H1 (cell line): ENCODE measurements around the gene FBXL5. TPM values are rescaled to one million over a fixed set of nuclear protein-coding genes. Genes with fewer than 3 reads are reported as not detected.

ENCODE experiments used
- CTCF ChIA-PET: fragments of 300-600 bp; sonication (Branson Sonifier 250); formaldehyde crosslinking; loops from one replicate; lab custom pipeline; 2021; ENCODE audit not compliant: partially characterized antibody; lab: Charles Lee
- POLR2A ChIA-PET: fragments of 300-600 bp; sonication (Branson Sonifier 250); formaldehyde crosslinking; loops from one replicate; lab custom pipeline; 2021; ENCODE audit warnings: inconsistent platforms; ENCODE audit not compliant: partially characterized antibody; lab: Charles Lee
- DNase-seq, 2 experiments: peaks; one replicate each; pipeline versions ENCODE4 v3.0.0 to v3.0.0-alpha.2; 2010 to 2022; ENCODE audit warnings: low spot score in 2 of 2, low read depth in 1 of 2, mixed read lengths in 1 of 2
- FAIRE-seq: peaks from 2 replicates; lab custom pipeline; 2011; peaks lifted over from hg19 to GRCh38; lab: Jason Lieb, UNC
- H2AFZ ChIP-seq: 2 replicates; pipeline ENCODE4 v1.8.1; 2012; ENCODE audit warnings: low read length, inconsistent platforms
- H2AK5ac ChIP-seq: 2 replicates; pipeline ENCODE4 v1.6.1; 2013; ENCODE audit warnings: low read depth, low read length
- H2BK120ac ChIP-seq: replicated peaks from 2 replicates; pipeline ENCODE3; 2013; ENCODE audit warnings: low read depth, low read length, inconsistent platforms
- H2BK12ac ChIP-seq: 2 replicates; pipeline ENCODE4 v1.6.1; 2013; ENCODE audit warnings: low read depth, low read length
- H2BK15ac ChIP-seq: 2 replicates; pipeline ENCODE4 v1.6.1; 2013; ENCODE audit warnings: low read length
- H2BK20ac ChIP-seq: 2 replicates; pipeline ENCODE4 v1.6.1; 2013; ENCODE audit warnings: low read length
- H2BK5ac ChIP-seq: 2 replicates; pipeline ENCODE4 v1.6.1; 2013; ENCODE audit warnings: low read depth, low read length
- H3K14ac ChIP-seq: 2 replicates; pipeline ENCODE4 v1.6.1; 2013; ENCODE audit warnings: inconsistent platforms; ENCODE audit not compliant: insufficient read length
- H3K18ac ChIP-seq: 2 replicates; pipeline ENCODE4 v1.6.1; 2013; ENCODE audit warnings: low read length; ENCODE audit errors: extremely low read depth
- H3K23ac ChIP-seq: 2 replicates; pipeline ENCODE4 v1.6.1; 2013; ENCODE audit warnings: inconsistent platforms; ENCODE audit not compliant: insufficient read length
- H3K23me2 ChIP-seq: 2 replicates; pipeline ENCODE4 v1.6.1; 2013; ENCODE audit warnings: low read depth, low read length
- H3K27ac ChIP-seq: 2 replicates; pipeline ENCODE4 v1.6.1; 2011; ENCODE audit warnings: low read depth, low read length, inconsistent platforms
- H3K27me3 ChIP-seq, 4 experiments: replicated peaks in 1 of 4; 1 replicate in 1 of 4; 2 replicates in 3 of 4; pipeline versions ENCODE4 v1.6.1 to v1.8.1; 2011 to 2013; ENCODE audit warnings: low read length in 3 of 4, mild to moderate bottlenecking in 3 of 4, inconsistent platforms in 2 of 4, mixed read lengths in 2 of 4, moderate library complexity in 1 of 4; ENCODE audit not compliant: control insufficient read depth in 3 of 4, insufficient read depth in 3 of 4; ENCODE audit errors: extremely low read depth in 1 of 4
- H3K36me3 ChIP-seq, 4 experiments: 2 replicates each; pipeline versions ENCODE4 v1.6.1 to v1.8.1; 2011 to 2013; ENCODE audit warnings: mild to moderate bottlenecking in 4 of 4, low read length in 3 of 4, moderate library complexity in 2 of 4, control low read depth in 1 of 4, inconsistent platforms in 1 of 4; ENCODE audit not compliant: insufficient read depth in 4 of 4, control insufficient read depth in 2 of 4
- H3K4ac ChIP-seq: replicated peaks from 2 replicates; pipeline ENCODE3; 2013; ENCODE audit warnings: low read length, low read depth, mixed read lengths, inconsistent platforms; ENCODE audit not compliant: insufficient read length
- H3K4me1 ChIP-seq, 4 experiments: replicated peaks in 1 of 4; 1 replicate in 1 of 4; 2 replicates in 3 of 4; pipeline versions ENCODE4 v1.6.1 to v1.8.1; 2011 to 2013; ENCODE audit warnings: low read length in 3 of 4, inconsistent platforms in 2 of 4, mixed read lengths in 1 of 4; ENCODE audit not compliant: insufficient read depth in 4 of 4, control insufficient read depth in 3 of 4
- H3K4me2 ChIP-seq, 2 experiments: 2 replicates each; pipeline versions ENCODE4 v1.6.1 to v1.8.1; 2011 to 2013; ENCODE audit warnings: low read depth in 2 of 2, low read length in 2 of 2, control low read depth in 1 of 2, inconsistent platforms in 1 of 2, mild to moderate bottlenecking in 1 of 2; ENCODE audit not compliant: insufficient read depth in 1 of 2
- H3K4me3 ChIP-seq, 4 experiments: fragments of 200-600, 300-600 bp in 1 of 4; sonication (generic), shearing (Covaris generic), sonication (Bioruptor Twin) in 1 of 4; 2 replicates each; pipeline versions ENCODE4 v1.5.1 to v1.8.1; 2011 to 2016; ENCODE audit warnings: low read length in 4 of 4, low read depth in 3 of 4, control low read depth in 2 of 4, inconsistent platforms in 2 of 4, mild to moderate bottlenecking in 2 of 4, mixed read lengths in 1 of 4, moderate library complexity in 1 of 4; ENCODE audit not compliant: insufficient read depth in 2 of 4; ENCODE audit errors: extremely low read depth in 1 of 4
- H3K56ac ChIP-seq: replicated peaks from 2 replicates; pipeline ENCODE3; 2013; ENCODE audit warnings: low read depth, mild to moderate bottlenecking, mixed read lengths, low read length, inconsistent platforms; ENCODE audit not compliant: insufficient read length
- H3K79me1 ChIP-seq: 2 replicates; pipeline ENCODE4 v1.6.1; 2013; ENCODE audit warnings: low read depth, low read length, control low read depth
- H3K79me2 ChIP-seq, 2 experiments: 2 replicates each; pipeline versions ENCODE4 v1.6.1 to v1.8.1; 2012 to 2013; ENCODE audit warnings: low read length in 2 of 2, mild to moderate bottlenecking in 2 of 2, inconsistent platforms in 1 of 2; ENCODE audit not compliant: insufficient read depth in 2 of 2, control insufficient read depth in 1 of 2
- H3K9ac ChIP-seq, 4 experiments: replicated peaks in 1 of 4; 1 replicate in 1 of 4; 2 replicates in 3 of 4; pipeline versions ENCODE4 v1.6.1 to v1.8.1; 2011 to 2013; ENCODE audit warnings: low read depth in 3 of 4, low read length in 3 of 4, control low read depth in 2 of 4, mild to moderate bottlenecking in 2 of 4, moderate library complexity in 2 of 4, inconsistent platforms in 1 of 4; ENCODE audit errors: extremely low read depth in 1 of 4
- H3K9me3 ChIP-seq, 2 experiments: 2 replicates each; pipeline versions ENCODE4 v1.6.1 to v1.8.1; 2012 to 2013; ENCODE audit warnings: mild to moderate bottlenecking in 2 of 2, moderate library complexity in 2 of 2, control low read depth in 1 of 2, inconsistent platforms in 1 of 2, low read depth in 1 of 2, low read length in 1 of 2, mixed read lengths in 1 of 2; ENCODE audit not compliant: insufficient read depth in 2 of 2
- H4K20me1 ChIP-seq, 2 experiments: replicated peaks in 1 of 2; 2 replicates each; pipeline versions ENCODE3 to v1.8.1; 2011 to 2013; ENCODE audit warnings: inconsistent platforms in 2 of 2, low read length in 2 of 2, mild to moderate bottlenecking in 1 of 2; ENCODE audit not compliant: insufficient read depth in 2 of 2, control insufficient read depth in 1 of 2
- H4K5ac ChIP-seq: 2 replicates; pipeline ENCODE4 v1.6.1; 2013; ENCODE audit warnings: low read length, low read depth, mixed read lengths, inconsistent platforms; ENCODE audit not compliant: insufficient read length
- H4K8ac ChIP-seq: 2 replicates; pipeline ENCODE4 v1.8.0; 2013; ENCODE audit warnings: mild to moderate bottlenecking, moderate library complexity, low read length, inconsistent platforms; ENCODE audit not compliant: insufficient read depth; ENCODE audit errors: extremely low read depth
- H4K91ac ChIP-seq: replicated peaks from 2 replicates; pipeline ENCODE3; 2013; ENCODE audit warnings: low read length, mixed read lengths, inconsistent platforms; ENCODE audit not compliant: insufficient read length
- BACH1 ChIP-seq: IDR thresholded peaks from 2 replicates; pipeline ENCODE4 v1.6.1; 2012; ENCODE audit warnings: low read length, improper control_type of control experiment
- SP2 ChIP-seq: IDR thresholded peaks from 2 replicates; pipeline ENCODE4 v1.6.1; 2012; ENCODE audit warnings: mild to moderate bottlenecking, low read length, inconsistent platforms
- SP4 ChIP-seq: IDR thresholded peaks from 2 replicates; pipeline ENCODE4 v1.6.1; 2012; ENCODE audit warnings: low read length, inconsistent platforms
- SRF ChIP-seq: IDR thresholded peaks from 2 replicates; pipeline ENCODE4 v1.6.1; 2011; ENCODE audit warnings: mild to moderate bottlenecking, low read depth, low read length, moderate library complexity
- WGBS, 2 experiments: shearing (Covaris generic) in 1 of 2; methylation state at CpG; one replicate each; pipeline versions ENCODE4 v1.1.6 to v1.1.7; 2013 to 2015; ENCODE audit warnings: low lambda C conversion rate in 2 of 2, mixed read lengths in 2 of 2, inconsistent platforms in 1 of 2, low coverage in 1 of 2, missing lambda C conversion rate in 1 of 2; ENCODE audit not compliant: insufficient replicate concordance in 2 of 2, insufficient coverage in 1 of 2, insufficient read length in 1 of 2; ENCODE audit errors: extremely low coverage in 1 of 2, missing lambda C conversion rate in 1 of 2; 5-methylcytosine and 5-hydroxymethylcytosine counted together
- polyA plus RNA-seq, 7 experiments: library from polyadenylated mRNA; depleted of rRNA in 3 of 7; stranded (reverse) in 5 of 7; unstranded in 2 of 7; fragments of >200 nt in 5 of 7; fragments of 200-250 nt in 2 of 7; gene quantifications; 1 replicate in 5 of 7; 2 replicates in 1 of 7; 4 replicates in 1 of 7; pipeline versions ENCODE4 v1.2.1 to v1.2.3, GENCODE V29; 2011 to 2013; ENCODE audit warnings: missing spikeins in 2 of 7, mixed read lengths in 2 of 7
- total RNA-seq: library from RNA; stranded (reverse); fragmentation: NEBNext Ultra II Directional; extraction: Animal tissue kit (Norgen Biotek cat#: 25700); gene quantifications from 2 replicates; pipeline ENCODE4 v1.2.1, GENCODE V29; 2021

FBXL5 gene
- total and polyA plus RNA-seq, 2 of the 8 experiments (the other 6 are each of a cell fraction or from before 2014, with no cell fraction given), result 34.6 to 62.7 TPM

DNA sequence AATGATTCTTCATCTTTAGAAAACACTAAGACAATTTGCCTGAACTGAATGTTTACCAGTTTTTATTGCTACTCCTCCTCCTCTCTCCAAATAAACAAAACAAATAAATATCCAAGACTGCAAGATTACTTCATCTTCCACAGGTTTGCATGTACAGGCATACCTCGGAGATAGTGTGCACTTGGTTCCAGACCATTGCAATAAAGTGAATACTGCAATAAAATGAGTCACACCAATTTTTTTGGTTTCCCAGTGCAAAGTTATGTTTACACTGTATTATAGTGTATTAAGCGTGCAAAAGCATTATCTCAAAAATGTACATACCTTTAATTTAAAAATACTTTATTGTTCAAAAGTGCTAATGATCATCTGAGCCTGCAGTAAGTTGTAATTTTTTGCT, 53.3 kb downstream of the FBXL5 start:
- peaks cover 0 to 4% (median under 1%) of the 10 kb centered on the region in 4 experiments; a peak in 3 of 7 replicates for H3K4me1 ChIP-seq
- no peak for FAIRE-seq
- POLR2A ChIA-PET, result no interaction called here

More for the DNA sequence above, 53.3 kb downstream of the FBXL5 start:
- H4K20me1 ChIP-seq, result no peaks in the 10 kb centered on the region
- H3K4me3 ChIP-seq, result no peak overlapping the region
- H2BK15ac ChIP-seq, result no peak overlapping the region
- no peak overlapping the region for H3K4ac ChIP-seq
- no peak overlapping the region for H3K4me2 ChIP-seq
- no peak for DNase-seq
- H3K27ac ChIP-seq, result no peak overlapping the region
- H3K9ac ChIP-seq, result no peak overlapping the region
- 87% methylated on average over 2 of the region's 2 CpGs; no CpG with 5 or more reads in 1 of the 2 experiments for WGBS, 2 experiments
- TF ChIP-seq SRF (no peak), BACH1 (no peak), SP2 (no peak), SP4 (no peak)
- H4K8ac ChIP-seq, result no peak overlapping the region
- H3K79me1 ChIP-seq, result no peaks in the 10 kb centered on the region
- H3K27me3 ChIP-seq, result no peaks in the 10 kb centered on the region
- no peak overlapping the region for H3K23ac ChIP-seq
- no peak overlapping the region for H3K18ac ChIP-seq
- no peak overlapping the region for H2AFZ ChIP-seq
- no peaks in the 10 kb centered on the region for H3K9me3 ChIP-seq
- peaks cover 0 to 2% (median under 1%) of the 10 kb centered on the region in 4 experiments; a peak in 4 of 8 replicates for H3K36me3 ChIP-seq
- H2BK20ac ChIP-seq, result no peak overlapping the region
- no peaks in the 10 kb centered on the region for H3K79me2 ChIP-seq
- H3K23me2 ChIP-seq, result no peaks in the 10 kb centered on the region
- H4K5ac ChIP-seq, result no peak overlapping the region
- H2BK5ac ChIP-seq, result no peak overlapping the region
- H4K91ac ChIP-seq, result no peak overlapping the region
- H3K14ac ChIP-seq, result no peak overlapping the region
- no peak overlapping the region for H2BK12ac ChIP-seq
- no peak overlapping the region for H2AK5ac ChIP-seq
- CTCF ChIA-PET, result no interaction called here
- H3K56ac ChIP-seq, result no peak overlapping the region
- H2BK120ac ChIP-seq, result no peak overlapping the region
